Activated CD4-positive, alpha-beta memory T cell treated with anti-CD3 and anti-CD28 coated beads for 36 hours (primary cell): ENCODE data around the gene ABR. TPM values are rescaled to one million over a fixed set of nuclear protein-coding genes. Genes with fewer than 3 reads are reported as not detected.

Experiments used
- CTCF ChIA-PET: fragments of 350-600 bp; sonication (Branson Sonifier 250); formaldehyde crosslinking; loops from one replicate; lab custom pipeline; 2021; ENCODE audit warnings: antibody characterized with exemption, inconsistent platforms; lab: Charles Lee
- POLR2A ChIA-PET: fragments of 350-600 bp; sonication (Branson Sonifier 250); formaldehyde crosslinking; loops from one replicate; lab custom pipeline; 2021; ENCODE audit warnings: antibody characterized with exemption; lab: Charles Lee
- DNase-seq: peaks from one replicate; pipeline ENCODE4 v3.0.0-alpha.2; 2020
- H3K27ac Mint-ChIP-seq: one replicate; pipeline ENCODE4 v1.8.0; 2021; ENCODE audit warnings: mixed read lengths
- H3K27me3 Mint-ChIP-seq: one replicate; pipeline ENCODE4 v1.8.0; 2021; ENCODE audit warnings: mixed read lengths
- H3K36me3 Mint-ChIP-seq: one replicate; pipeline ENCODE4 v1.8.0; 2021; ENCODE audit warnings: mixed read lengths
- H3K4me1 Mint-ChIP-seq: one replicate; pipeline ENCODE4 v1.8.0; 2021; ENCODE audit warnings: low read depth, mixed read lengths
- H3K4me3 Mint-ChIP-seq: one replicate; pipeline ENCODE4 v1.8.0; 2021; ENCODE audit warnings: mild to moderate bottlenecking, mixed read lengths
- H3K9me3 Mint-ChIP-seq: one replicate; pipeline ENCODE4 v1.8.0; 2021; ENCODE audit warnings: mixed read lengths
- intact Hi-C: fragments of 100-400 bp; cut with micrococcal nuclease; formaldehyde crosslinking; loops from one replicate; pipeline ENCODE4 v1.15.1; 2023
- total RNA-seq, 2 experiments: library from RNA; stranded (reverse); gene quantifications; one replicate each; pipeline ENCODE4 v1.2.3, GENCODE V29; 2021

The ABR gene
- total RNA-seq, 2 experiments from 2014 or later = 50.3 to 54.5 TPM

DNA sequence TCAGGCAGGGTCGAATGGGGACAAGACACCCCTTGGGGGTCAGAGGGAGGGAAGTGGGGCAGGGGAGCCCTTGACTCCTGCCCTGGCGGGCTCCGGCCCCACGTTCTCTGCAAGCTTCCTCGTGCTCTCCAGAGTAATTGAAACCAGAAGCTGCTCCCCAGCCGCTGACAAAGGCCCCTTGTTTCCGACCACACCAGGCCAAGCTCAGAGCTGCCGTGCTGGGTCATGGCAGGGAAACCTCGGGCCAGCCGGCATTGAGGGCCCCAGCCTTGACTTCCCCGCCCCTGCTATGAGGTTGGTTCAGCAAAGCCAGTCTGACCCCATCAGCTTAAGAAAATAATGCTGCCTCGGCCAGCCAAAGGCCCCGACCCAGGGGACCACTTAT lies 139.6 kb downstream of the ABR start:
- no peaks in the 10 kb centered on the region for H3K9me3 Mint-ChIP-seq
- no peak overlapping the region for H3K27ac Mint-ChIP-seq
- POLR2A ChIA-PET = no interaction called here
- H3K4me1 Mint-ChIP-seq = no peaks in the 10 kb centered on the region
- intact Hi-C loops = no loop called here
- H3K4me3 Mint-ChIP-seq = no peak overlapping the region
- CTCF ChIA-PET = interaction anchor here (1.1 to 1.4 kb wide), 2 partner anchors 16 to 18 kb away, joined by 3 to 4 read pairs; no protein-coding TSS in a partner anchor
- no peak for DNase-seq
- H3K36me3 Mint-ChIP-seq = peaks cover 13% of the 10 kb centered on the region
- H3K27me3 Mint-ChIP-seq = no peaks in the 10 kb centered on the region

DNA sequence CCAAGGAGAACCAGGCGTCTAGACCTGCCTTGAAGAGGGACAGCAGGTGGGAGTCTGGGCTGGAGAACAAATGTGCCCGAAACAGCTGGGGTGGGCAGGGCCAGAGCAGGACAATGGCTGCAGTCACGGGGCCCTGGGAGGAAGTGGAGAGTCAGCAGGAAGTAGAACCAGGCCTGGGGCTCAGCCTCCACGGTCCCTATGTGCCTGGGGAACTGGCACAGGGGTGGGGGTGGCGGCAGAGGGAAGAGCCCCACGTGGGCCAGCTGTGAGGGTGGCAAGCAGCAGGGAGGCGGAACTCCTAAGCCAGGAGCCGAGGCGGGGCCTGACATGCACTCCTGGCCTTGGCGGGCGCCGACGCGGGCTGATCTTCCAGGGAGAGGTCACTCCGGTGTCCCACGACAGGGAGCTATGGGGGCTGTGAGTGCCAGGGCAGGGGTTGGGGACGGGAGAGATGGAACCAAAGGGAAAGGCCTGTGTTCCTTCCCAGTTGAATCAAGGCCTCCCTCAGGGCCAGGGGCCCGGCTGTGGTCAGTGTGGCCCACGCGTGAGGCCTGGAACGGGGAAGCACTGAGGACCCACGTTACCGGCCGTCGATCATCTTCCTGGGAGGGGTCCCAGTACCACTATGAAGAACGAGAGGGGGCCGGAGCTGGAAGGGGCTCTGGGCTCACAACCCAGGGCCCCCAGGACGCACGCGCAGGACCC lies 140.1 kb downstream of the ABR start:
- intact Hi-C loops = no loop called here
- ChIA-PET POLR2A (no interaction called here), CTCF (interaction anchor here (1.1 to 1.4 kb wide), 2 partner anchors 17 to 18 kb away, joined by 3 to 4 read pairs; no protein-coding TSS in a partner anchor)
- Mint-ChIP-seq H3K27ac (no peak overlapping the region), H3K4me1 (no peaks in the 10 kb centered on the region), H3K36me3 (peaks cover 13% of the 10 kb centered on the region), H3K27me3 (no peaks in the 10 kb centered on the region), H3K9me3 (no peaks in the 10 kb centered on the region), H3K4me3 (no peak overlapping the region)
- no peak for DNase-seq

DNA sequence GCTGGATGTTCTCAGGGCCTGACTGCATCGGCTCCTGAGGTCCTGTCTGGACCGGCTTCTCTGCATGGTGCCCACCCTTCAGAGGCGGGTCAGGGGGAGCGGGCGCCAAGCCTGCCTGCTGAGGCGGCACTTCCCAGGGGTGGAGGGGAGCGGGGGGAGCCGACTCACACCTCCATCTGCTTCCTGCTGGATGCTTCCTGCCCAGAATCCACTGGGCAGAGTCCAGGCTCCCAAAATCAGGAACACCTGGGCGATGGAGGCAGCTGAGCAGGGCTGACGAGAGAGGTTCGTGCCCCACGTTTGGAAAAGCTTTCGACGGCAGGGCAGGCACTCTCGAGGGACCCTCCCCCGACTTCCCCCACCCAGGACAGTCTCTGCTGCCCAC lies 140.7 kb downstream of the ABR start:
- H3K27me3 Mint-ChIP-seq = no peaks in the 10 kb centered on the region
- H3K4me1 Mint-ChIP-seq = no peaks in the 10 kb centered on the region
- H3K9me3 Mint-ChIP-seq = no peaks in the 10 kb centered on the region
- POLR2A ChIA-PET = no interaction called here
- H3K4me3 Mint-ChIP-seq = no peak overlapping the region
- peaks cover 11% of the 10 kb centered on the region for H3K36me3 Mint-ChIP-seq
- CTCF ChIA-PET = no interaction called here
- no peak for DNase-seq
- intact Hi-C loops = no loop called here
- H3K27ac Mint-ChIP-seq = no peak overlapping the region

DNA sequence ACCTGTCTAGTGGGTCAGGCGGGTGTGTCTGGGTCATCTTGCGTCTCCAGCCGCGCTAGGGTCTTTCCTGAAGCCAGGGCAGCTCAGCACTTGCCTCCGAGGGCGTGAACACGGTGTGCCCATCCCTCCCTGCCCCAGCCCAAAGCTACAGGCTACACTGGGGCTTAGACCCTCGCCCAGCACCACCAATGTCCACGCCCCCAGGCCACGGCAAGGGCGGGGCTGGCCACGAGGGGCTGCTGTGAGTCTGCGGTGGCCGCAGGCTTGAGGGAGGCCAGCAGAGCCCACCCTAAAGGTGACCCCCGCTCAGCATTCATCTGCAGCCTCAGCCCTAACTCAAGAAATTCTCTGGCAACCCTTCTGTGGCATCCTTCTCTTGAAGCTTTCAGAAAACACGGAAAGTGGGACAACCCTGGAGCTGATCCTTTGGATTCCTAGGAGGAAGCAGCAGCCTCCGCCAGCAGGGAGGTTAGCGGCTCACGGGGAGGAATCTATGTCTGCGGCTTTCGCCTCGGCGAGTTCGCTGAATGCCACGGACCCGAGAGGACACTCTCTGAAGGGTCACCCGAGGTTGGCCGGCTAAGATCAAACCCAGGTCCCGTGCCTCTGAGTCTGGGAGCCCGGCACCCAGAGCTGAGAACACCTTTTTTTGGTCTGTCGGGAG lies 141.2 kb downstream of the ABR start:
- ChIA-PET POLR2A (no interaction called here), CTCF (no interaction called here)
- Mint-ChIP-seq H3K36me3 (peaks cover 11% of the 10 kb centered on the region), H3K9me3 (no peaks in the 10 kb centered on the region), H3K4me3 (no peak overlapping the region), H3K27me3 (no peaks in the 10 kb centered on the region), H3K4me1 (no peaks in the 10 kb centered on the region), H3K27ac (no peak overlapping the region)
- DNase-seq = no peak
- intact Hi-C loops = no loop called here

DNA sequence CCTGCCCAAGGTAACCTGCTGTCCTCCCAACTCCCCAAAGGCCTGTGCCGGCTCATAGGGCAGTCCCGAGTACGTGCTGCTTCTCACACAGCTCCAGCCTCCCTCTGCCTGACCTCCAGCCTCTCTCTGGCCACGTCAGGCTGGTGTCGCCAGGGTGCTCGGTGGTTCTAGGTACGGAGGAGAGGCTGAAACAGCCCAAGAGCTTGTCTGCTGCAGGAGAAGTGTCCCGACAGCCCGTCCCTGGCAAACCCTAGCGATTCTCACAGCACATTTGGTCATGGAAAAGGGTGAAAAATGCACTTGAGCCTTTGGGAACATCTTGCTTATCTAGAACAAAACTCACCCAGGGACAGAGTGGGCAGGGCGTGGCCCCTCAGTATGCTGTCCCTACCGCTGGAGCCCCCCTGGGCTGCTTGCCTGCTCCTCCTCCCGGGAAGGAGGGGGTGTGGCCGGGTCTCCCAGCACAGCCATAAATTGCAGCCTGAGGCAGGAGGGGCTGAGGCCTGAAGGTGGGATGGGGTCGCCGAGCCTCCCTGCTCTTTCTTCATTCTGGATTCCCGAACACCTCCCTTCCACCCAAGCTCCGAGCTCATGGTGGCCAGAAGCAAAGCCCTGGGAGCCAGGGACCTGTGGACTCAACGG lies 142.4 kb downstream of the ABR start:
- Mint-ChIP-seq H3K27ac (no peak overlapping the region), H3K36me3 (peaks cover 6% of the 10 kb centered on the region), H3K4me1 (no peaks in the 10 kb centered on the region), H3K9me3 (no peaks in the 10 kb centered on the region), H3K27me3 (no peaks in the 10 kb centered on the region), H3K4me3 (no peak overlapping the region)
- intact Hi-C loops = no loop called here
- ChIA-PET CTCF (no interaction called here), POLR2A (no interaction called here)
- no peak for DNase-seq

DNA sequence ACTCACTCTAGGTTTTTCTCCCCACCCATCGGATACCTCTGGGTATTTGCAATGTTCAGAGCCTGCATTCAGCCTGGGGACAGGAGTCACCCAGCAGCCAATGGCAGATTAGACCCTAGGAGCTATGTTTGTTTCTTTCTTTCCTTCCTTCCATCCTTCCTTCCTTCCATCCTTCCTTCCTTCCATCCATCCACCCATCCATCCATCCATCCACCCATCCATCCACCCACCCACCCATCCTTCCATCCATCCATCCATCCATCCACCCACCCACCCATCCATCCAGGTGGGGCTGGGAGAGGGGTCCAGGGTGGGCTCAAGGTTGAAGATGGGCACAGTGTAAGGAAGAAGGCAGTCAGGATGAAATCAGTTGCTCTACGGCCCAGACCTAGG lies 142.9 kb downstream of the ABR start:
- intact Hi-C loops = no loop called here
- POLR2A ChIA-PET = no interaction called here

DNA sequence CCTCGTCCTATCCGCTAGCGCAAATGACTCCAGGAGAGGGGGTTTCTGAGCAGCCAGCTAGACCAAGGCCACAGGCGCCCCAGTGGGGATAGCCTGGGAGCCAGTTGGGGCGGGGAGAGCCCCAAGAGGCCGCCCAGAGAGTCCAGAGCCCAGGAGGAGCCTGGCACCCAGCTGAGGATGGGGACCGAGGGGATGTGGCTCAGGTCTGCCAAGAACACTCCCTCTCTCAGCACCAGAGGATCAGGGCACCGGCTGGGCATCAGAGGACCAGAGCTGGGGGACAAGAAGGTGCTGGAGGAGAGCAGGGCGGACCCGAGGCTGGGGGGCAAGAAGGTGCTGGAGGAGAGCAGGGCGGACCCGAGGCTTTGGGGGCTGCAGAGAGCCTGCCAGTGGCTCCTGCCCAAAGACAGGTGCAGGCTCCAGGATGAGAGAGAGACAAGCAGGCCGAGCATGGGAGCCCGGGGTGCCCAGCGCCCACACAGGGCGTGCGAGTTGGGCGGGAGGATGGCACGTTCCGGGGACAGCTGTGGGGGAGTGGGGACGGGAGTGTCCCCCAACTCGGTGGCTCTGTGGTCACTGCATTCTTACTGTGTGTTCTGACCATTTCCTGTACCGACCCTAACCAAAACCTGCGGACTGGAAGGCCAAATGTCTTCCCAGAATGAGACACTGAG lies 143.5 kb downstream of the ABR start:
- Mint-ChIP-seq H3K27ac (no peak overlapping the region), H3K4me1 (no peaks in the 10 kb centered on the region), H3K36me3 (no peaks in the 10 kb centered on the region), H3K4me3 (no peak overlapping the region), H3K9me3 (no peaks in the 10 kb centered on the region), H3K27me3 (no peaks in the 10 kb centered on the region)
- no peak for DNase-seq
- POLR2A ChIA-PET = no interaction called here
- intact Hi-C loops = no loop called here
- CTCF ChIA-PET = interaction anchor here (1.4 kb wide), 1 partner anchor 20 kb away, joined by 3 read pairs; no protein-coding TSS in a partner anchor

More for the DNA sequence above, 142.9 kb downstream of the ABR start:
- no peaks in the 10 kb centered on the region for H3K4me1 Mint-ChIP-seq
- H3K9me3 Mint-ChIP-seq = no peaks in the 10 kb centered on the region
- H3K27me3 Mint-ChIP-seq = no peaks in the 10 kb centered on the region
- H3K36me3 Mint-ChIP-seq = peaks cover under 1% of the 10 kb centered on the region
- H3K27ac Mint-ChIP-seq = no peak overlapping the region
- no peak for DNase-seq
- no peak overlapping the region for H3K4me3 Mint-ChIP-seq
- CTCF ChIA-PET = interaction anchor here (1.4 kb wide), 1 partner anchor 20 kb away, joined by 3 read pairs; no protein-coding TSS in a partner anchor

DNA sequence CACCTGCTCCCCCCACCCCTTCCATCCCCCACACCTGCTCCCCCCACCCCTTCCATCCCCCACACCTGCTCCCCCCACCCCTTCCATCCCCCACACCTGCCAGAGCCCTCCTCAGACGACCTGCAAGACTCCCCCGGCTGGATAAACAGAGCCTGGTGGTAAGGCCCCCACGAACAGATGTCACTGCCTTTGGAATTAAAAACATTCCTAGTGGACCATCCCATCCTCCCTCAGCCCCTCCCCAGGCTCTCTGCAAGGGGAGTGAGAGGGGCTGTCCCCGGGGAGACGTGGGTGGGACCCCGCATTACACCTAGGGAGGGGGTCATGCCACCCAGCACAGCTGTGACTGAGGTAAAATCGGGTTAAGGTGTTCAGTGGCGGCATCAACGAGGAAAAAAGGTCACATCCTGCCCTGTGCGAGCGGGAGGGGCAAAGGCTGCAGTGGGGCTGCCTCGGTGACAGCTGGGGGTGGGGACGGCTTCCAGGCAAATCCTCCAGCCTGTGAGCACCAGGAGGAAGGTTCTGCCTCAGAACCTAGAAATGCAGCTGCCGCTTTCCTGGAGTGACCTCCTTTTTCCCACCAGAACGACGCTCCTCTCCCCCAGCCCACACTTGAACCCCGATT lies 144.1 kb downstream of the ABR start:
- H3K27ac Mint-ChIP-seq = no peak overlapping the region
- H3K4me3 Mint-ChIP-seq = no peak overlapping the region
- CTCF ChIA-PET = interaction anchor here (1.4 kb wide), 1 partner anchor 21 kb away, joined by 3 read pairs; no protein-coding TSS in a partner anchor
- POLR2A ChIA-PET = no interaction called here
- no peaks in the 10 kb centered on the region for H3K4me1 Mint-ChIP-seq
- no peaks in the 10 kb centered on the region for H3K9me3 Mint-ChIP-seq
- H3K36me3 Mint-ChIP-seq = no peaks in the 10 kb centered on the region
- intact Hi-C loops = no loop called here
- no peak for DNase-seq
- H3K27me3 Mint-ChIP-seq = no peaks in the 10 kb centered on the region

DNA sequence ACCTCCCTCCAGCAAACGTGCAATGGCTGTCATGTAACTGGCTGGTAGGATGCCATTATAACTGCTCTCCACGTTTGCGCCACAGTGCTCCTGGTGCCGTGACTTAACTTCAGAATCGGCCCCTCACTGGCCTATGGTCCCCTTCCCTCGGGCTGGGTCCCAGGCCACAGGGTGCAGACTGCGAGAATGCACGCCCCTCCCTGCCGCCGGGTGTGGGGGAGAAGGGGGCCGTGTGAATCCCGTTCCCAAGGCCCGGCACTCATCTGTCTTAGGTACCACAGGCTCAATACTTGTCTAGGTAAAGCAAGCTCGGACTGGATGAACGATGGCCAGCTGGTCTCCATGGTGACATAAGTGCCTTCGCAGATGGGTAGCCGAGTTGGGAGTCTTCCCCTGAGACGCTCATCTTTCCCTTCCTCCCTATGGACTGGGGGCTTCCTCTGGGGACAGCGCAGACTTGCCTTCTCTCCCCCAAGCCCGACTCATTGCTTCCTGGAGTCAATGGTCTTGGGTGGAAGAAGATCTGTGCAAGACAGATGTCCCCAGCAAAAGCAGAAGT lies 145.1 kb downstream of the ABR start:
- no peak overlapping the region for H3K27ac Mint-ChIP-seq
- no peaks in the 10 kb centered on the region for H3K4me1 Mint-ChIP-seq
- intact Hi-C loops = no loop called here
- ChIA-PET CTCF (no interaction called here), POLR2A (no interaction called here)
- H3K27me3 Mint-ChIP-seq = no peaks in the 10 kb centered on the region
- H3K4me3 Mint-ChIP-seq = no peak overlapping the region
- H3K9me3 Mint-ChIP-seq = no peaks in the 10 kb centered on the region
- no peaks in the 10 kb centered on the region for H3K36me3 Mint-ChIP-seq
- DNase-seq = no peak

DNA sequence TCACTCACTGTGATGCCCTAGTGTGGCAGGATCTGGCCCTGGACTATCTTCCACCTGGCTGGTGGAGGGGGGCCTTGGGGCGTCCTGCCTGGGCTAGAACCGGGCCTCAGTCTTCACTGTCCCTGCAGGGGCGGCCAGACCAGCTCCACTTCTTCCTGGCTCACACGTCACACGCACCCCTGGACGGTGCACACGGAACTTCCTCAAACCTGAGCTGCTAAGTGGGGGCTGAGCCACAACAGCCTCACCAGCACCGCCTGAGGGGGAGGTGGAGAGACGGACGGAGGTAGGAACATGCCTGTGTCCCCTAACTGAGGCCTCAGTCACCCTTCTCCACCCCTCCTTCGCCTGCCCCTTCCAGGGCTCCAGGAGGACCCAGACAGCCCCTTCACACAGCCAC lies 146.3 kb downstream of the ABR start:
- no peak for DNase-seq
- ChIA-PET CTCF (interaction anchor here (0.7 kb wide), 1 partner anchor 234 kb away, joined by 6 read pairs; no protein-coding TSS in a partner anchor), POLR2A (no interaction called here)
- Mint-ChIP-seq H3K4me3 (no peak overlapping the region), H3K36me3 (no peaks in the 10 kb centered on the region), H3K27me3 (no peaks in the 10 kb centered on the region), H3K27ac (no peak overlapping the region), H3K4me1 (no peaks in the 10 kb centered on the region), H3K9me3 (no peaks in the 10 kb centered on the region)
- intact Hi-C loops = no loop called here

DNA sequence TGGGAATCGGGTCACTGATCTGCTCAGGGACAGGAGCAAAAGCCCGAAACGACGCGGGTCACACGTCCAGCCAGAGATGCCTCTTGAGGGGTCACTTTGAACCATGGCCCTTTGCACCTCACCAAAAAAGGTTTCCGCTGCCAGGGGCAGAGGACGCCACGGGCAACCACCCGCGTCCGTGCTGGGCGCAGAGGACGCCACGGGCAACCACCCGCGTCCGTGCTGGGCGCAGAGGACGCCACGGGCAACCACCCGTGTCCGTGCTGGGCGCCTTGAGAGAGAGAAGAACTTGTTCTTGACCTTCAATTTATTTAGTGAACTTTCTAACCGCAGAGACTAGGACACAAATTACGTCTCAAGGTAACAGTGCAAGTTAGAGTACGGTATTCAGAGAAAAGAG lies 147.4 kb downstream of the ABR start:
- H3K27ac Mint-ChIP-seq = no peak overlapping the region
- no peak overlapping the region for H3K4me3 Mint-ChIP-seq
- H3K4me1 Mint-ChIP-seq = no peaks in the 10 kb centered on the region
- DNase-seq = no peak
- H3K27me3 Mint-ChIP-seq = no peaks in the 10 kb centered on the region
- ChIA-PET POLR2A (no interaction called here), CTCF (no interaction called here)
- no peaks in the 10 kb centered on the region for H3K9me3 Mint-ChIP-seq
- H3K36me3 Mint-ChIP-seq = no peaks in the 10 kb centered on the region
- intact Hi-C loops = no loop called here
